H1 (cell line): ENCODE data around the gene TBR1. TPM values are rescaled to one million over a fixed set of nuclear protein-coding genes. Genes with fewer than 3 reads are reported as not detected.

Experiments used
- ASH2L ChIP-seq: fragments of 200-600, 300-600 bp; sonication (generic); IDR thresholded peaks from one replicate; pipeline ENCODE4 v1.7.1; 2017; ENCODE audit warnings: low read length
- BRCA1 ChIP-seq: IDR thresholded peaks from 2 replicates; pipeline ENCODE4 v1.6.1; 2012; ENCODE audit warnings: low read depth, low read length, improper control_type of control experiment
- CEBPB ChIP-seq: IDR thresholded peaks from 2 replicates; pipeline ENCODE4 v1.6.1; 2012; ENCODE audit warnings: low read depth, low read length
- EGR1 ChIP-seq: IDR thresholded peaks from 2 replicates; pipeline ENCODE4 v1.6.1; 2011; ENCODE audit warnings: low read depth, low read length, borderline replicate concordance
- EP300 ChIP-seq, 2 experiments: IDR thresholded peaks; 1 replicate in 1 of 2; 2 replicates in 1 of 2; pipeline ENCODE4 v1.6.1; 2011 to 2012; ENCODE audit warnings: low read depth in 2 of 2, low read length in 2 of 2, mild to moderate bottlenecking in 2 of 2, borderline replicate concordance in 1 of 2, inconsistent platforms in 1 of 2, moderate library complexity in 1 of 2
- EZH2 ChIP-seq: fragments of 200-600 bp; sonication (generic); IDR thresholded peaks from 2 replicates; pipeline ENCODE4 v1.7.1; 2012; ENCODE audit warnings: low read depth, mild to moderate bottlenecking, moderate library complexity, low read length, inconsistent platforms; ENCODE audit not compliant: severe bottlenecking
- JUND ChIP-seq: IDR thresholded peaks from 2 replicates; pipeline ENCODE4 v1.6.1; 2011; ENCODE audit warnings: mild to moderate bottlenecking, improper control_type of control experiment, low read length
- KDM4A ChIP-seq: IDR thresholded peaks from one replicate; pipeline ENCODE4 v1.7.1; 2012; ENCODE audit warnings: low read depth, mild to moderate bottlenecking, moderate library complexity, low read length, inconsistent platforms; ENCODE audit not compliant: severe bottlenecking
- NANOG ChIP-seq: IDR thresholded peaks from 2 replicates; pipeline ENCODE4 v1.6.1; 2011; ENCODE audit warnings: low read length, low read depth, mild to moderate bottlenecking, inconsistent platforms; ENCODE audit not compliant: insufficient read depth, poor library complexity, severe bottlenecking
- POLR2A ChIP-seq, 2 experiments: IDR thresholded peaks; 1 replicate in 1 of 2; 2 replicates in 1 of 2; pipeline ENCODE4 v1.6.1; 2011; ENCODE audit warnings: low read depth in 2 of 2, low read length in 2 of 2, mild to moderate bottlenecking in 2 of 2; ENCODE audit errors: control extremely low read depth in 1 of 2
- RBBP5 ChIP-seq: IDR thresholded peaks from 2 replicates; pipeline ENCODE4 v1.7.1; 2012; ENCODE audit warnings: low read depth, mild to moderate bottlenecking, inconsistent platforms, low read length, moderate library complexity, borderline replicate concordance
- SP2 ChIP-seq: IDR thresholded peaks from 2 replicates; pipeline ENCODE4 v1.6.1; 2012; ENCODE audit warnings: mild to moderate bottlenecking, low read length, inconsistent platforms
- TBP ChIP-seq: IDR thresholded peaks from 2 replicates; pipeline ENCODE4 v1.6.1; 2011; ENCODE audit warnings: low read depth, low read length, improper control_type of control experiment
- polyA plus RNA-seq, 7 experiments: library from polyadenylated mRNA; depleted of rRNA in 3 of 7; stranded (reverse) in 5 of 7; unstranded in 2 of 7; fragments of >200 nt in 5 of 7; fragments of 200-250 nt in 2 of 7; gene quantifications; 1 replicate in 5 of 7; 2 replicates in 1 of 7; 4 replicates in 1 of 7; pipeline versions ENCODE4 v1.2.1 to v1.2.3, GENCODE V29; 2011 to 2013; ENCODE audit warnings: missing spikeins in 2 of 7, mixed read lengths in 2 of 7
- total RNA-seq: library from RNA; stranded (reverse); fragmentation: NEBNext Ultra II Directional; extraction: Animal tissue kit (Norgen Biotek cat#: 25700); gene quantifications from 2 replicates; pipeline ENCODE4 v1.2.1, GENCODE V29; 2021
- TF ChIP-seq, protein P1 (sequence below): IDR thresholded peaks from 2 replicates; pipeline ENCODE4 v1.6.1; 2012; ENCODE audit warnings: inconsistent platforms
- TF ChIP-seq, protein P2 (sequence below): IDR thresholded peaks from 2 replicates; pipeline ENCODE4 v1.6.1; 2012; ENCODE audit warnings: inconsistent platforms

Gene TBR1
- total and polyA plus RNA-seq, 2 of the 8 experiments (the other 6 are each of a cell fraction or from before 2014, with no cell fraction given): not detected

- TF ChIP-seq KDM4A (peak; percentile 75), CEBPB (no peak), TBP (peak; percentile 57; the same call in 1 of the 2 replicates), BRCA1 (no peak), EP300 (IDR thresholded peaks at IDR 0.05; ENCODE audit: borderline replicate concordance in 1 of 2, low read depth in 2 of 2, low read length in 2 of 2) (no peak), JUND (no peak), POLR2A (IDR thresholded peaks at IDR 0.05; ENCODE audit: control extremely low read depth in 1 of 2, low read depth in 2 of 2, low read length in 2 of 2) (no peak), EGR1 (peak; percentile 39; the same call in 1 of the 2 replicates), ASH2L (peak; percentile 74), SP2 (no peak), NANOG (no peak), RBBP5 (peak; percentile 77; the same call in 1 of the 2 replicates), EZH2 (peak; percentile 28)
- TF ChIP-seq, protein P1, sequence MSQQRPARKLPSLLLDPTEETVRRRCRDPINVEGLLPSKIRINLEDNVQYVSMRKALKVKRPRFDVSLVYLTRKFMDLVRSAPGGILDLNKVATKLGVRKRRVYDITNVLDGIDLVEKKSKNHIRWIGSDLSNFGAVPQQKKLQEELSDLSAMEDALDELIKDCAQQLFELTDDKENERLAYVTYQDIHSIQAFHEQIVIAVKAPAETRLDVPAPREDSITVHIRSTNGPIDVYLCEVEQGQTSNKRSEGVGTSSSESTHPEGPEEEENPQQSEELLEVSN: peak; percentile 86
- TF ChIP-seq, protein P2, sequence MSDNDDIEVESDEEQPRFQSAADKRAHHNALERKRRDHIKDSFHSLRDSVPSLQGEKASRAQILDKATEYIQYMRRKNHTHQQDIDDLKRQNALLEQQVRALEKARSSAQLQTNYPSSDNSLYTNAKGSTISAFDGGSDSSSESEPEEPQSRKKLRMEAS: peak; percentile 35; the same call in 1 of the 2 replicates
These were observed 1.8 kb upstream of the TBR1 start (continued) for GRCh38 chr2:161414042-161415033.
